Muscle of leg (tissue), 11 donors: ENCODE measurements around the gene HAGH. TPM values are rescaled to one million over a fixed set of nuclear protein-coding genes. Genes with fewer than 3 reads are reported as not detected.

Experiments used
- DNase-seq: peaks from one replicate; pipeline ENCODE4 v3.0.0; 2013
- H3K27ac ChIP-seq: one replicate; pipeline ENCODE4 v1.5.1; 2013; ENCODE audit warnings: mild to moderate bottlenecking, low read length, control low read depth
- H3K27me3 ChIP-seq: one replicate; pipeline ENCODE4 v1.6.1; 2013; ENCODE audit warnings: low read length; ENCODE audit not compliant: control insufficient read depth, insufficient read depth
- H3K36me3 ChIP-seq: one replicate; pipeline ENCODE4 v1.6.1; 2013; ENCODE audit warnings: low read length; ENCODE audit not compliant: control insufficient read depth, insufficient read depth
- H3K4me1 ChIP-seq: one replicate; pipeline ENCODE4 v1.6.1; 2013; ENCODE audit warnings: low read length; ENCODE audit not compliant: control insufficient read depth, insufficient read depth
- H3K4me3 ChIP-seq: one replicate; pipeline ENCODE4 v1.5.1; 2013; ENCODE audit warnings: low read length, control low read depth
- H3K9me3 ChIP-seq: replicated peaks from 2 replicates; pipeline ENCODE4 v1.6.1; 2013; ENCODE audit warnings: low read depth, low read length; ENCODE audit not compliant: control insufficient read depth
- WGBS: methylation state at CpG from one replicate; pipeline ENCODE4 v1.1.5; 2013; ENCODE audit warnings: missing lambda C conversion rate; ENCODE audit not compliant: insufficient coverage; 5-methylcytosine and 5-hydroxymethylcytosine counted together
- polyA plus RNA-seq, 8 donors: library from polyadenylated mRNA; unstranded; fragments of 120-200 nt; gene quantifications; one replicate each; pipeline versions ENCODE4 v1.2.1 to v1.2.3, GENCODE V29; 2013; ENCODE audit warnings: inconsistent platforms in 1 of 8, low replicate concordance in 1 of 8; ENCODE audit not compliant: insufficient read length in 8 of 8, insufficient read depth in 1 of 8
- total RNA-seq: library from RNA; stranded (reverse); fragments of 120-200 nt; gene quantifications from one replicate; pipeline ENCODE4 v1.2.4, GENCODE V29; 2013

Gene HAGH
- total and polyA plus RNA-seq, 9 donors = 34.6 to 48.6 (median 39.1) TPM

GRCh38 chr16:1821861-1822611, 4.6 kb downstream of the HAGH start:
- WGBS = 97% methylated on average over 21 of the region's 24 CpGs
- H3K36me3 ChIP-seq = peaks cover 43% of the 10 kb centered on the region
- DNase-seq = no peak

GRCh38 chr16:1820946-1821290, 5.7 kb downstream of the HAGH start:
- Histone ChIP-seq H3K27me3 (no peaks in the 10 kb centered on the region), H3K9me3 (no peaks in the 10 kb centered on the region), H3K4me1 (peaks cover 8% of the 10 kb centered on the region), H3K27ac (no peak overlapping the region), H3K36me3 (peaks cover 52% of the 10 kb centered on the region), H3K4me3 (no peak overlapping the region)
- no peak for DNase-seq
- 90% methylated on average over 12 of the region's 12 CpGs for WGBS

More at GRCh38 chr16:1821861-1822611, 4.6 kb downstream of the HAGH start:
- H3K4me1 ChIP-seq = peaks cover 9% of the 10 kb centered on the region
- no peaks in the 10 kb centered on the region for H3K9me3 ChIP-seq
- H3K27me3 ChIP-seq = no peaks in the 10 kb centered on the region
- H3K4me3 ChIP-seq = no peak overlapping the region
- no peak overlapping the region for H3K27ac ChIP-seq

GRCh38 chr16:1820096-1820945, 6.3 kb downstream of the HAGH start:
- H3K4me1 ChIP-seq = peaks cover 2% of the 10 kb centered on the region
- no peak overlapping the region for H3K27ac ChIP-seq
- no peak for DNase-seq
- no peaks in the 10 kb centered on the region for H3K9me3 ChIP-seq
- no peak overlapping the region for H3K4me3 ChIP-seq
- WGBS = 89% methylated on average over 21 of the region's 25 CpGs
- H3K36me3 ChIP-seq = peaks cover 53% of the 10 kb centered on the region
- H3K27me3 ChIP-seq = no peaks in the 10 kb centered on the region

- Histone ChIP-seq H3K4me3 (no peak overlapping the region), H3K9me3 (no peaks in the 10 kb centered on the region), H3K27ac (no peak overlapping the region), H3K36me3 (peaks cover 59% of the 10 kb centered on the region), H3K27me3 (no peaks in the 10 kb centered on the region), H3K4me1 (no peaks in the 10 kb centered on the region)
- WGBS = 85% methylated on average over 6 of the region's 15 CpGs
- DNase-seq = no peak
Observed at GRCh38 chr16:1819611-1820010, 7.0 kb downstream of the HAGH start.

- no peaks in the 10 kb centered on the region for H3K9me3 ChIP-seq
- DNase-seq = no peak
- no peaks in the 10 kb centered on the region for H3K4me1 ChIP-seq
- H3K27ac ChIP-seq = no peak overlapping the region
- H3K4me3 ChIP-seq = no peak overlapping the region
- 90% methylated on average over 33 of the region's 35 CpGs for WGBS
- H3K27me3 ChIP-seq = no peaks in the 10 kb centered on the region
- H3K36me3 ChIP-seq = peaks cover 59% of the 10 kb centered on the region
Observed at GRCh38 chr16:1818873-1819525, 7.6 kb downstream of the HAGH start.

- no peak for DNase-seq
- H3K9me3 ChIP-seq = no peaks in the 10 kb centered on the region
- H3K36me3 ChIP-seq = peaks cover 59% of the 10 kb centered on the region
- H3K27ac ChIP-seq = no peak overlapping the region
- H3K27me3 ChIP-seq = no peaks in the 10 kb centered on the region
- WGBS = 92% methylated on average over 27 of the region's 27 CpGs
- no peaks in the 10 kb centered on the region for H3K4me1 ChIP-seq
- H3K4me3 ChIP-seq = no peak overlapping the region
Observed at GRCh38 chr16:1818204-1818872, 8.3 kb downstream of the HAGH start.

GRCh38 chr16:1817716-1818115, 8.9 kb downstream of the HAGH start:
- peaks cover 3% of the 10 kb centered on the region for H3K4me1 ChIP-seq
- no peak overlapping the region for H3K4me3 ChIP-seq
- H3K27me3 ChIP-seq = no peaks in the 10 kb centered on the region
- 91% methylated on average over 15 of the region's 17 CpGs for WGBS
- no peak for DNase-seq
- H3K36me3 ChIP-seq = peaks cover 59% of the 10 kb centered on the region
- H3K9me3 ChIP-seq = no peaks in the 10 kb centered on the region
- no peak overlapping the region for H3K27ac ChIP-seq

GRCh38 chr16:1817276-1817589, 9.4 kb downstream of the HAGH start:
- H3K4me3 ChIP-seq = no peak overlapping the region
- no peaks in the 10 kb centered on the region for H3K27me3 ChIP-seq
- peaks cover 4% of the 10 kb centered on the region for H3K4me1 ChIP-seq
- no peaks in the 10 kb centered on the region for H3K9me3 ChIP-seq
- DNase-seq = no peak
- H3K27ac ChIP-seq = no peak overlapping the region
- 94% methylated on average over 9 of the region's 9 CpGs for WGBS
- peaks cover 54% of the 10 kb centered on the region for H3K36me3 ChIP-seq

- H3K4me1 ChIP-seq = peaks cover 4% of the 10 kb centered on the region
- 92% methylated on average over 34 of the region's 40 CpGs for WGBS
- no peak for DNase-seq
- peaks cover 49% of the 10 kb centered on the region for H3K36me3 ChIP-seq
- H3K27me3 ChIP-seq = no peaks in the 10 kb centered on the region
- H3K27ac ChIP-seq = no peak overlapping the region
- no peaks in the 10 kb centered on the region for H3K9me3 ChIP-seq
- no peak overlapping the region for H3K4me3 ChIP-seq
Observed at GRCh38 chr16:1816396-1817275, 10.0 kb downstream of the HAGH start.
